ENCODE results near the gene LRRK1. TPM values are rescaled to one million over a fixed set of nuclear protein-coding genes. Genes with fewer than 3 reads are reported as not detected.

LRRK1 gene
- total and polyA plus RNA-seq, 2 of the 13 experiments (the other 11 are each of a cell fraction or from before 2014, with no cell fraction given): 0.13 to 1.2 TPM

DNA sequence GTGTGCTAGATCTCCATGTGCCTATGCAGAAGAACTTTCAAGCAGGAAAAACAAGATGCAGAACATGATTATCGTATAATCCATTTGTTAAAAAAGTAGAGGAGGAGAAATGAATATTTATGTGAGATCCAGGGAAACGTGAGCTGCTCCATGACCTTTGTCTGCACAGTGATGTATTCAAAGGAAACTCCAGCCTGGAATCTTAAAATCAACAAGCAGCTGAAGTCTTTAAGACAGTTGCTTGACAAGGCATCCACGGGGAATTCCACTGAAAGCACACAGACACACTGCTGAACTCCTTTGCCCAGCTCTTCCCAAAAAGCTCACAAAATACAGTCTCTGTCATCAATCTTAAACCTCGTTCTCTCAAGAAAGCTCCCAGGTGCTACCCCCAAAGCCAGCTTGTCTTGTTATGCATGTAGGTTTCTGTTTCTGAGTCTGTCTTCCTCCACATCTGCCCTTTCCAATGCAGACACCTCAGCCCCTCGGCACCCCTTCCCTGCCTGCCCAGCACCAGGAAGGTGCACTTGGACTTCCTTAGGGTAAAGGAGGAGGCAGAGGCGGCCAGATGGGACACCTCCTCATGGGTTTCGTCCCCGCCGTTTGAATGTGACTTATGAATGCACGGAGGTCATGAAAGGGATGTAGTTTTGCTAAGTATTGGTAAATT lies 28.7 kb downstream of the LRRK1 start:
- ChIA-PET CTCF (ENCODE audit: low intra/inter-chr PET ratio, low total read pairs) (no interaction called here), POLR2A (no interaction called here)
- no peak for TF ChIP-seq RBFOX2 (IDR thresholded peaks at IDR 0.05; ENCODE audit: low read depth, low read length)
- no peak for TF ChIP-seq ZNF737 (CRISPR knock-in tag; IDR thresholded peaks at IDR 0.05; ENCODE audit: borderline replicate concordance)
- TF ChIP-seq TERF1 (CRISPR knock-in tag; IDR thresholded peaks at IDR 0.05): no peak
- no peak for TF ChIP-seq SOX13 (IDR thresholded peaks at IDR 0.05)
- no peak for TF ChIP-seq SOX13 (CRISPR knock-in tag; conservative IDR thresholded peaks at IDR 0.05 in 1 of 2, IDR thresholded peaks at IDR 0.05 in 1 of 2)
- no peak for TF ChIP-seq SP5 (CRISPR knock-in tag; IDR thresholded peaks at IDR 0.05; ENCODE audit: borderline replicate concordance, low read depth)
- no peak for TF ChIP-seq SP1 (IDR thresholded peaks at IDR 0.05)
- no peak for TF ChIP-seq SP1 (CRISPR knock-in tag; IDR thresholded peaks at IDR 0.05)
- no peak for TF ChIP-seq ZNF234 (CRISPR knock-in tag; conservative IDR thresholded peaks at IDR 0.05)
- TF ChIP-seq SAP130 (CRISPR knock-in tag; IDR thresholded peaks at IDR 0.05; ENCODE audit: low read depth): no peak
- no peak for TF ChIP-seq MAF1 (CRISPR knock-in tag; IDR thresholded peaks at IDR 0.05; ENCODE audit: borderline replicate concordance)
- DNase-seq (ENCODE audit: low spot score): no peak
- H3K27me3 ChIP-seq (ENCODE audit: control insufficient read depth in 1 of 2, insufficient read depth in 2 of 2, low read length in 2 of 2): peaks cover 0 to 41% of the 10 kb centered on the region in 2 experiments; a peak in 2 of 5 replicates
- ATAC-seq: no peak
- no TSS peak for BruUV-seq (replicated peaks)
- FAIRE-seq: no peak
- H3K9me3 ChIP-seq (ENCODE audit: low read length): no peaks in the 10 kb centered on the region
- no peaks in the 10 kb centered on the region for H3K4me1 ChIP-seq (ENCODE audit: insufficient read depth, low read length)
- no peaks in the 10 kb centered on the region for H3K36me3 ChIP-seq (replicated peaks in 1 of 2; ENCODE audit: control insufficient read depth in 1 of 2, insufficient read depth in 2 of 2, low read length in 2 of 2)
- 40% methylated on average over 9 of the region's 10 CpGs for WGBS (ENCODE audit: low lambda C conversion rate)
- intact Hi-C loops (cut with micrococcal nuclease; ENCODE audit: unreplicated experiment) (no loop called here), in situ Hi-C loops (cut with HindIII; ENCODE audit: extremely low pct_ligation_motif_present, low pct_unique_long_range_greater_than_20kb) (no loop called here)
- H3K9ac ChIP-seq (ENCODE audit: insufficient read depth, low read depth, low read length): no peak overlapping the region
- H2AFZ ChIP-seq (ENCODE audit: low read length): no peak overlapping the region
- H3K27ac ChIP-seq (ENCODE audit: extremely low read length, insufficient read depth, low read length): no peak overlapping the region
- H3K4me3 ChIP-seq (replicated peaks in 1 of 3; ENCODE audit: insufficient read depth in 1 of 3, low read depth in 2 of 3, low read length in 3 of 3): no peak overlapping the region
- H3K4me2 ChIP-seq (ENCODE audit: low read depth, low read length): no peak overlapping the region
- no peaks in the 10 kb centered on the region for H3K79me2 ChIP-seq (ENCODE audit: insufficient read depth, low read length)
- no peaks in the 10 kb centered on the region for H4K20me1 ChIP-seq (ENCODE audit: insufficient read depth, low read length)
